Osteocyte (in vitro differentiated cells): ENCODE results near the gene CNTNAP2. TPM values are rescaled to one million over a fixed set of nuclear protein-coding genes. Genes with fewer than 3 reads are reported as not detected.

Experiments used
- DNase-seq: peaks from one replicate; pipeline ENCODE4 v3.0.0; 2021; ENCODE audit warnings: mixed read lengths; ENCODE audit not compliant: unreplicated experiment; ENCODE audit errors: extremely low spot score
- H3K27ac Mint-ChIP-seq: one replicate; pipeline ENCODE4 v1.8.0; 2021; ENCODE audit warnings: mild to moderate bottlenecking, mixed read lengths; ENCODE audit not compliant: unreplicated experiment
- H3K27me3 Mint-ChIP-seq: one replicate; pipeline ENCODE4 v1.8.0; 2021; ENCODE audit warnings: mixed read lengths; ENCODE audit not compliant: unreplicated experiment
- H3K36me3 Mint-ChIP-seq: one replicate; pipeline ENCODE4 v1.8.0; 2021; ENCODE audit warnings: mixed read lengths; ENCODE audit not compliant: unreplicated experiment
- H3K4me1 Mint-ChIP-seq: one replicate; pipeline ENCODE4 v1.8.0; 2021; ENCODE audit warnings: mixed read lengths; ENCODE audit not compliant: unreplicated experiment
- H3K4me3 Mint-ChIP-seq: one replicate; pipeline ENCODE4 v1.8.0; 2021; ENCODE audit warnings: mild to moderate bottlenecking, moderate library complexity, mixed read lengths; ENCODE audit not compliant: unreplicated experiment
- H3K9me3 Mint-ChIP-seq: one replicate; pipeline ENCODE4 v1.8.0; 2021; ENCODE audit warnings: mixed read lengths; ENCODE audit not compliant: unreplicated experiment
- total RNA-seq: library from RNA; stranded (reverse); gene quantifications from 2 replicates; pipeline ENCODE4 v1.2.1, GENCODE V29; 2021
- TF ChIP-seq, protein P1 (sequence below): fragments of 200-600 bp; sonication (generic); IDR thresholded peaks from 2 replicates; pipeline ENCODE4 v1.5.0; 2021; ENCODE audit warnings: antibody characterized with exemption, mild to moderate bottlenecking, moderate library complexity

Gene CNTNAP2
- total RNA-seq, 1 donor from 2014 or later = 1.4 TPM

DNA sequence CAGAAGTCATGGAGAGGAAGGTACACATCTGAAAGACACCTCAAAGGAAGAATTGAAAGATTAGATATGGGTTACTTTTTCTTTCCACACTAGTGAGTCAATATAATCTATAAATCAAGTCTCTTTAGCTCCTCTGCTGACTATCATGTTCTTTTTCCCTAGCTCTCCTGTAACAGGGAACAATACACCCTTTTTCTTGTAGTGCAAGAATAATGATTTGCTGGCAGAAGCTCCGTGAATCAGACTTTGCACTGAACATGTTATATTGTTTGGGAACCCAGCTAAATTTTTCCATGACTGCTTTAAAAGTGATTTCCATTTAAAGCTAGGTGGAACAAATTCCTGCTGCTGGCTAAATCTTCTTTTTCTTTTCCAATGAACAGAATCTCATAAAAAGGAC lies 1717.4 kb downstream of the CNTNAP2 start:
- H3K27me3 Mint-ChIP-seq = peaks cover 3% of the 10 kb centered on the region
- H3K27ac Mint-ChIP-seq = no peak overlapping the region
- TF ChIP-seq, protein P1, sequence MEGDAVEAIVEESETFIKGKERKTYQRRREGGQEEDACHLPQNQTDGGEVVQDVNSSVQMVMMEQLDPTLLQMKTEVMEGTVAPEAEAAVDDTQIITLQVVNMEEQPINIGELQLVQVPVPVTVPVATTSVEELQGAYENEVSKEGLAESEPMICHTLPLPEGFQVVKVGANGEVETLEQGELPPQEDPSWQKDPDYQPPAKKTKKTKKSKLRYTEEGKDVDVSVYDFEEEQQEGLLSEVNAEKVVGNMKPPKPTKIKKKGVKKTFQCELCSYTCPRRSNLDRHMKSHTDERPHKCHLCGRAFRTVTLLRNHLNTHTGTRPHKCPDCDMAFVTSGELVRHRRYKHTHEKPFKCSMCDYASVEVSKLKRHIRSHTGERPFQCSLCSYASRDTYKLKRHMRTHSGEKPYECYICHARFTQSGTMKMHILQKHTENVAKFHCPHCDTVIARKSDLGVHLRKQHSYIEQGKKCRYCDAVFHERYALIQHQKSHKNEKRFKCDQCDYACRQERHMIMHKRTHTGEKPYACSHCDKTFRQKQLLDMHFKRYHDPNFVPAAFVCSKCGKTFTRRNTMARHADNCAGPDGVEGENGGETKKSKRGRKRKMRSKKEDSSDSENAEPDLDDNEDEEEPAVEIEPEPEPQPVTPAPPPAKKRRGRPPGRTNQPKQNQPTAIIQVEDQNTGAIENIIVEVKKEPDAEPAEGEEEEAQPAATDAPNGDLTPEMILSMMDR = no peak
- DNase-seq = no peak
- H3K4me3 Mint-ChIP-seq = no peak overlapping the region
- no peaks in the 10 kb centered on the region for H3K36me3 Mint-ChIP-seq
- peaks cover 24% of the 10 kb centered on the region for H3K9me3 Mint-ChIP-seq
- no peaks in the 10 kb centered on the region for H3K4me1 Mint-ChIP-seq

- no peaks in the 10 kb centered on the region for H3K27me3 Mint-ChIP-seq
These were observed 1736.2 kb downstream of the CNTNAP2 start for GRCh38 chr7:147852833-147853232.

DNA sequence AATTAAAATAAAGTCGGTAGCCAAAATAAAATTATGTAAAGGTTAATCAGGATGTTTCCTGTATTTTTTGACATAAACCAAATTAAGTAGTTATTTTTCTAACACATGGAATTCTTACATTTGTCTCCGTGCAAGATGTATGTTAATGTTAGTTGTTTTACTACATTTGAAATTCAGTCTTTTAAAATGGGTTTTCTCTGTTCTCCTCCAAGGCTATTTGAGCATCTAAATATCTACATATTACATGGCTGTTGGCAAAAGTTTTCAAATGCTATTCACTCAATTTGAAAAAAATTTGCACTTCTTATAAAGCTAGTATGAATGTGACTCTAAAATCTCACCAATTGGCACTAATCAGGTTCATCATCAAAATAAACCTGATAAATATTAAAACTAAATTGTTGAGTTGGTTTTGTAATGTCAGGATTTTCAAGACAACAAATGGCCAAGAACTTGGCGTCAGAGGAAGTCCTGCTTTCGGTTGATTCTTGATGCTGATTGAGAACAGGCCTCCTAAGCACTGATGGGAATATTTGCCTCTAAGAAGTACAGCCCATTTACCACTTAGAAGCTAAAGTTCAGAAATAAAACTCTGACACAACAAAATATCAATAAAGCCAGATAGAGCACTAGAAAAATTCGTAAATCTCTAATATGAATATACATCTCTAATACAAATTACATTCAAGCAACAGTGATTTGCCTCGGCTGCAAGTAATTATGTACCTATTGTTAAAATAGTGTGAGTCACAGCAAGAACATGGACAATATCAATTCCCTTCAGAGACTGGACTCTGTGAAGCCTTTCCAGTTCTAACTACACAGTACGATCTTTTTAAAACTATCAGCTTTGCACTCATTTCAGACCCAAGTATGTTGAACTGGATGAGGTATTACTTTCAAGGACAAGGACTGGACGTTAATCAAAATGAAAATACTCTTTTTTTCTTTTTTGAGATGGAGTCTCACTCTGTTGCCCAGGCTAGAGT lies 1740.8 kb downstream of the CNTNAP2 start:
- no peaks in the 10 kb centered on the region for H3K4me1 Mint-ChIP-seq
- H3K36me3 Mint-ChIP-seq = no peaks in the 10 kb centered on the region
- H3K4me3 Mint-ChIP-seq = no peak overlapping the region
- no peaks in the 10 kb centered on the region for H3K27me3 Mint-ChIP-seq
- TF ChIP-seq, protein P1 = no peak
- no peak overlapping the region for H3K27ac Mint-ChIP-seq
- H3K9me3 Mint-ChIP-seq = peaks cover 8% of the 10 kb centered on the region
- no peak for DNase-seq

More at GRCh38 chr7:147852833-147853232, 1736.2 kb downstream of the CNTNAP2 start:
- no peaks in the 10 kb centered on the region for H3K4me1 Mint-ChIP-seq
- no peak overlapping the region for H3K4me3 Mint-ChIP-seq
- TF ChIP-seq, protein P1 = no peak
- no peak for DNase-seq
- peaks cover 15% of the 10 kb centered on the region for H3K9me3 Mint-ChIP-seq
- H3K36me3 Mint-ChIP-seq = no peaks in the 10 kb centered on the region
- H3K27ac Mint-ChIP-seq = no peak overlapping the region

GRCh38 chr7:147858421-147858820 lies 1741.8 kb downstream of the CNTNAP2 start:
- Mint-ChIP-seq H3K4me3 (no peak overlapping the region), H3K27ac (no peak overlapping the region), H3K9me3 (peaks cover 8% of the 10 kb centered on the region), H3K36me3 (no peaks in the 10 kb centered on the region), H3K4me1 (no peaks in the 10 kb centered on the region), H3K27me3 (no peaks in the 10 kb centered on the region)
- TF ChIP-seq, protein P1 = no peak
- DNase-seq = no peak

- no peak for DNase-seq
- TF ChIP-seq, protein P1 = no peak
- Mint-ChIP-seq H3K36me3 (no peaks in the 10 kb centered on the region), H3K4me3 (no peak overlapping the region), H3K27me3 (no peaks in the 10 kb centered on the region), H3K27ac (no peak overlapping the region), H3K4me1 (no peaks in the 10 kb centered on the region), H3K9me3 (peaks cover 8% of the 10 kb centered on the region)
These were observed 1742.4 kb downstream of the CNTNAP2 start for GRCh38 chr7:147859033-147859432.
